ENCODE data around the gene CGRRF1. TPM values are rescaled to one million over a fixed set of nuclear protein-coding genes. Genes with fewer than 3 reads are reported as not detected.

The CGRRF1 gene
- total RNA-seq, 1 experiment from 2014 or later, result 11.2 TPM

DNA sequence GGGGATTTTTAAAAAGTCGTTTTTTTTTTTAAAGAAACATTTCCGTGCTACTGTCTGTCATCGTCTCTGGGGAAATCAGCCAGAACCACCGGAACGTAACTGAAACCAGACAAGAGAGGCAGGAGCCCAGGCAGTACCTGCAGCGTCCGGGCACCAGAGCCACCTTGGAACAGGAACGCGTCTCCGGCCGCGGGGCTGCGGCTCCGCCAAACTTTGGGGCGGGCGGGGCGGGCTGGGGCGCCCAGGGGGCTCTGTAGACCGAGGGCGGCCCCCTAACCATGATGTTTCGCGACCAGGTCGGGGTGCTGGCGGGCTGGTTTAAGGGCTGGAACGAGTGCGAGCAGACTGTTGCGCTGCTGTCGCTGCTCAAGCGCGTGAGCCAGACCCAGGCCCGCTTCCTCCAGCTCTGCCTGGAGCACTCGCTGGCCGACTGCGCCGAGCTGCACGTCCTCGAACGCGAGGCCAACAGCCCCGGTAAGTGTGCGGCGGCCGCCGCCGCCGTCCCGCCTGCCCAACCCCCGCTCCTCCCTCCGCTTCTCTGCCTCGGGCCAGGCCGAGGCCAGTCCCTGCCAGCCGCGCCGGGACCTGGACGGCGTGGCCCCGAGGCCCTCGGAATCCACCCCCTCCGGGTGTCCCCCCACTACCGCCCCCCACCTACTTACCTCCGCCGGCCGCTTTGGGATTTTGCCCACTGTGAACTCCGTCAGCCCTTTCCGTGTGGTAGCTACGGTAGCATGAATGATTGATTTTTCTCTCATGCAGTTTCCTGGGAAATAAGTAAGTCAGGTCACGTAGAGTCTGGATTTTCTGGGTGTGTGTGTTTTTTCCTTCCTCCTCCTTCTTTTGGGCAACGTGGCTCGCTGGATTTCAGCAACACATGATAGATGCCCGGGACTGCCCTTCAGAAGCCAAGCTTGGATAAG, 58.2 kb downstream of the CGRRF1 start:
- BruUV-seq (replicated peaks), result no TSS peak
- Histone ChIP-seq H3K9me3 (ENCODE audit: low read depth, low read length, poor library complexity, severe bottlenecking) (peaks cover 11% of the 10 kb centered on the region), H3K36me3 (ENCODE audit: insufficient read depth, low read length, poor library complexity, severe bottlenecking) (peaks cover 3% of the 10 kb centered on the region), H3K4me3 (ENCODE audit: low read depth, low read length, poor library complexity, severe bottlenecking) (peak overlapping the region; percentile 87), H3K4me1 (ENCODE audit: insufficient read depth, low read length, poor library complexity, severe bottlenecking) (peaks cover 28% of the 10 kb centered on the region), H3K27ac (ENCODE audit: low read depth, low read length, poor library complexity, severe bottlenecking) (peak overlapping the region; percentile 77), H3K27me3 (replicated peaks; ENCODE audit: insufficient read depth, low read depth, low read length, poor library complexity) (no peaks in the 10 kb centered on the region)
- ChIA-PET POLR2A (ENCODE audit: low non-redundant PET) (no interaction called here), CTCF (interaction anchor here (0.5 to 0.6 kb wide), 3 partner anchors 51 to 239 kb away, joined by 4 to 9 read pairs (median 4); no protein-coding TSS in a partner anchor)
- intact Hi-C loops (cut with micrococcal nuclease; ENCODE audit: unreplicated experiment), result loop anchor here (2.0 to 10.0 kb wide), 3 partner anchors 74 to 417 kb away; no protein-coding TSS in a partner anchor
- peak; percentile 75 for DNase-seq (ENCODE audit: low spot score)
- TF ChIP-seq EZH2 (IDR thresholded peaks at IDR 0.05; ENCODE audit: borderline replicate concordance, low read depth, low read length, poor library complexity, severe bottlenecking), result no peak
- TF ChIP-seq, protein P1, sequence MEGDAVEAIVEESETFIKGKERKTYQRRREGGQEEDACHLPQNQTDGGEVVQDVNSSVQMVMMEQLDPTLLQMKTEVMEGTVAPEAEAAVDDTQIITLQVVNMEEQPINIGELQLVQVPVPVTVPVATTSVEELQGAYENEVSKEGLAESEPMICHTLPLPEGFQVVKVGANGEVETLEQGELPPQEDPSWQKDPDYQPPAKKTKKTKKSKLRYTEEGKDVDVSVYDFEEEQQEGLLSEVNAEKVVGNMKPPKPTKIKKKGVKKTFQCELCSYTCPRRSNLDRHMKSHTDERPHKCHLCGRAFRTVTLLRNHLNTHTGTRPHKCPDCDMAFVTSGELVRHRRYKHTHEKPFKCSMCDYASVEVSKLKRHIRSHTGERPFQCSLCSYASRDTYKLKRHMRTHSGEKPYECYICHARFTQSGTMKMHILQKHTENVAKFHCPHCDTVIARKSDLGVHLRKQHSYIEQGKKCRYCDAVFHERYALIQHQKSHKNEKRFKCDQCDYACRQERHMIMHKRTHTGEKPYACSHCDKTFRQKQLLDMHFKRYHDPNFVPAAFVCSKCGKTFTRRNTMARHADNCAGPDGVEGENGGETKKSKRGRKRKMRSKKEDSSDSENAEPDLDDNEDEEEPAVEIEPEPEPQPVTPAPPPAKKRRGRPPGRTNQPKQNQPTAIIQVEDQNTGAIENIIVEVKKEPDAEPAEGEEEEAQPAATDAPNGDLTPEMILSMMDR (conservative IDR thresholded peaks at IDR 0.05; ENCODE audit: low read depth, low read length), result no peak

DNA sequence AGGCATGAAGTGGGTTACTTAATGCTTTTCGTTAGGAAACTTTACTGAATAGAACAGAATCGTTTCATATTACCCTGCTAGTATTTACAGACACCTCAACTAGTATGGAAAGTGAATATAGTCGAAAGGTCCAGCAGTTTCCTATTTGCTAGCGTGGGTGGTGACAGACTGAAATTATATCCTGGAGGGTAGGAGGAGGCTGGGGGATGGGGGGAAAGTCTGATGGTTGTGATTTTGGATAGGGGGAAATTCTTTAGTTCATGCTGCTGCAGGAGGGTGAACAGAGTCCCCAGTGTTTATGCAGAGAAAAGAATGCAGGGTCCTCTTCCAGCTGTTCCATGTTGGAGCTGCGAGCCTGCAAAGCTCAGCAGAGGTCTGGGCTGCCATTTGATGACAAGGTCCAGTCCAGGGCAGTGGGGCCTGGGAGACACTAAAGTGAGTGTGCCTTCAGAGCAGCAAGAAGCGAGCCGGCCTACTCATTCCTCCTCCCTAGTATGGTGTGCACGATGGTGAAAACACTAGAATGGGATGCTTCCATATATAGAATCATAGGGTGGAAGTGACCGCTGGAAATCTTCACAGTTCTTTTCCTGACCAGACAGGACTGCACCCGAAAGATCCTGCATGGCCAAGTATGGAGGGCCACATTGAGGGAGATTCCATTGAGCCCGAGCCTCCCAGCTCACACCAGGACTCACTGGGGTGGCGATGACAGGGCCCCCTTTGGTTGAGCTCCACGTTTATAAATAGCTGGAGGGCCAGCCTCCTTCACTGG, 59.3 kb downstream of the CGRRF1 start:
- TF ChIP-seq, protein P1 (conservative IDR thresholded peaks at IDR 0.05; ENCODE audit: low read depth, low read length), result no peak
- TF ChIP-seq EZH2 (IDR thresholded peaks at IDR 0.05; ENCODE audit: borderline replicate concordance, low read depth, low read length, poor library complexity, severe bottlenecking), result no peak
- Histone ChIP-seq H3K4me1 (ENCODE audit: insufficient read depth, low read length, poor library complexity, severe bottlenecking) (peaks cover 28% of the 10 kb centered on the region), H3K4me3 (ENCODE audit: low read depth, low read length, poor library complexity, severe bottlenecking) (peak overlapping the region; percentile 16), H3K36me3 (ENCODE audit: insufficient read depth, low read length, poor library complexity, severe bottlenecking) (peaks cover 3% of the 10 kb centered on the region), H3K9me3 (ENCODE audit: low read depth, low read length, poor library complexity, severe bottlenecking) (peaks cover 11% of the 10 kb centered on the region), H3K27me3 (replicated peaks; ENCODE audit: insufficient read depth, low read depth, low read length, poor library complexity) (no peaks in the 10 kb centered on the region), H3K27ac (ENCODE audit: low read depth, low read length, poor library complexity, severe bottlenecking) (no peak overlapping the region)
- ChIA-PET POLR2A (ENCODE audit: low non-redundant PET) (interaction anchor here (0.5 kb wide), 1 partner anchor 884 kb away, joined by 3 read pairs; no protein-coding TSS in a partner anchor), CTCF (interaction anchor here (0.6 kb wide), 2 partner anchors 52 to 238 kb away, joined by 4 read pairs; no protein-coding TSS in a partner anchor)
- peak; percentile 35 for DNase-seq (ENCODE audit: low spot score)
- intact Hi-C loops (cut with micrococcal nuclease; ENCODE audit: unreplicated experiment), result loop anchor here (5.0 to 10.0 kb wide), 2 partner anchors 73 to 416 kb away; no protein-coding TSS in a partner anchor
- BruUV-seq (replicated peaks), result TSS peak; percentile 26

DNA sequence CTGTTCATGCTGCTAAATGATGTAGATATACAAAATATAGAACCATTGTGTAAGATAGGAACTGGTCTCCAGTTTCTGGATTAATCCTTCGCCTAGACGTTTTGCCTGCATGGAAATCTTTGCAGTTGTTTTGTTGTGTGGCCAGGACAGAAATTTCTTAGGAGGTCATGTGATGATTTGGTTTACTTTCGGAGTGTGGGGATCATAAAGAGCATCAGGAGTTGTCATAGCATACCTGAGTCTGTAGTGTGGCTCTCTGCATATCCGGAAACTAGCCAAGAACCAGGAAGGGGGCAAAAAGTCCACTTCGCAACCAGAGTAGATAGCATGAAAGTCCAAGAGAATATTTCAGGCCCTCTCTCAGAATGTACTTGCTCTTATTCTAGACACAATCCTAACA, 60.3 kb downstream of the CGRRF1 start:
- CTCF ChIA-PET, result interaction anchor here (1.2 kb wide), 1 partner anchor 153 kb away, joined by 4 read pairs; no protein-coding TSS in a partner anchor
- no peak for DNase-seq (ENCODE audit: low spot score)
- POLR2A ChIA-PET (ENCODE audit: low non-redundant PET), result no interaction called here
- BruUV-seq (replicated peaks), result no TSS peak
- Histone ChIP-seq H3K4me3 (ENCODE audit: low read depth, low read length, poor library complexity, severe bottlenecking) (no peak overlapping the region), H3K9me3 (ENCODE audit: low read depth, low read length, poor library complexity, severe bottlenecking) (peaks cover 11% of the 10 kb centered on the region), H3K36me3 (ENCODE audit: insufficient read depth, low read length, poor library complexity, severe bottlenecking) (peaks cover 3% of the 10 kb centered on the region), H3K27me3 (replicated peaks; ENCODE audit: insufficient read depth, low read depth, low read length, poor library complexity) (no peaks in the 10 kb centered on the region), H3K4me1 (ENCODE audit: insufficient read depth, low read length, poor library complexity, severe bottlenecking) (peaks cover 21% of the 10 kb centered on the region), H3K27ac (ENCODE audit: low read depth, low read length, poor library complexity, severe bottlenecking) (no peak overlapping the region)
- no peak for TF ChIP-seq EZH2 (IDR thresholded peaks at IDR 0.05; ENCODE audit: borderline replicate concordance, low read depth, low read length, poor library complexity, severe bottlenecking)
- TF ChIP-seq, protein P1 (conservative IDR thresholded peaks at IDR 0.05; ENCODE audit: low read depth, low read length), result no peak
- intact Hi-C loops (cut with micrococcal nuclease; ENCODE audit: unreplicated experiment), result no loop called here

All from A673 (cell line).